KOPT-K1 (cell line): Measurements from ENCODE around the gene ADAMTS8.

Experiments used
- H3K27ac ChIP-seq: fragments of 200-600 bp; sonication (generic); 2 replicates; pipeline ENCODE4 v1.5.1; 2016; ENCODE audit warnings: antibody characterized with exemption, mild to moderate bottlenecking, low read depth, low read length; ENCODE audit not compliant: poor library complexity, severe bottlenecking
- H3K36me3 ChIP-seq: fragments of 200-600 bp; sonication (generic); 2 replicates; pipeline ENCODE4 v1.5.1; 2017; ENCODE audit warnings: antibody characterized with exemption, mild to moderate bottlenecking, low read length, moderate library complexity; ENCODE audit not compliant: insufficient read depth
- H3K9me3 ChIP-seq: fragments of 200-600 bp; sonication (generic); 2 replicates; pipeline ENCODE4 v1.5.1; 2017; ENCODE audit warnings: antibody characterized with exemption, low read length, mild to moderate bottlenecking; ENCODE audit not compliant: insufficient read depth, poor library complexity, severe bottlenecking

Gene ADAMTS8

GRCh38 chr11:130383344-130384211, 44.8 kb downstream of the ADAMTS8 start:
- no peak overlapping the region for H3K27ac ChIP-seq
- H3K9me3 ChIP-seq = no peaks in the 10 kb centered on the region
- no peaks in the 10 kb centered on the region for H3K36me3 ChIP-seq

- Histone ChIP-seq H3K27ac (no peak overlapping the region), H3K36me3 (no peaks in the 10 kb centered on the region), H3K9me3 (no peaks in the 10 kb centered on the region)
These were observed 47.1 kb downstream of the ADAMTS8 start for GRCh38 chr11:130381317-130381716.

GRCh38 chr11:130380778-130381177, 47.6 kb downstream of the ADAMTS8 start:
- H3K9me3 ChIP-seq = no peaks in the 10 kb centered on the region
- H3K36me3 ChIP-seq = no peaks in the 10 kb centered on the region
- no peak overlapping the region for H3K27ac ChIP-seq

- no peak overlapping the region for H3K27ac ChIP-seq
- H3K9me3 ChIP-seq = no peaks in the 10 kb centered on the region
- H3K36me3 ChIP-seq = no peaks in the 10 kb centered on the region
These were observed 49.1 kb downstream of the ADAMTS8 start for GRCh38 chr11:130379276-130379675.

- Histone ChIP-seq H3K9me3 (no peaks in the 10 kb centered on the region), H3K27ac (no peak overlapping the region), H3K36me3 (no peaks in the 10 kb centered on the region)
These were observed 57.4 kb downstream of the ADAMTS8 start for GRCh38 chr11:130370845-130371590.

- Histone ChIP-seq H3K27ac (no peak overlapping the region), H3K36me3 (no peaks in the 10 kb centered on the region), H3K9me3 (no peaks in the 10 kb centered on the region)
These were observed 58.7 kb downstream of the ADAMTS8 start for GRCh38 chr11:130369713-130370112.

- Histone ChIP-seq H3K27ac (no peak overlapping the region), H3K9me3 (no peaks in the 10 kb centered on the region), H3K36me3 (no peaks in the 10 kb centered on the region)
These were observed 59.2 kb downstream of the ADAMTS8 start for GRCh38 chr11:130369141-130369691.

GRCh38 chr11:130359419-130359818, 69.0 kb downstream of the ADAMTS8 start:
- H3K36me3 ChIP-seq = no peaks in the 10 kb centered on the region
- H3K27ac ChIP-seq = no peak overlapping the region
- H3K9me3 ChIP-seq = peaks cover 28% of the 10 kb centered on the region

- H3K9me3 ChIP-seq = peaks cover 38% of the 10 kb centered on the region
- H3K36me3 ChIP-seq = no peaks in the 10 kb centered on the region
- no peak overlapping the region for H3K27ac ChIP-seq
These were observed 70.0 kb downstream of the ADAMTS8 start for GRCh38 chr11:130358398-130358797.
